Gastroesophageal sphincter (tissue), 4 donors: ENCODE measurements around the gene SLC25A13. TPM values are rescaled to one million over a fixed set of nuclear protein-coding genes. Genes with fewer than 3 reads are reported as not detected.

Experiments used
- ATAC-seq: fragments of 150-250 bp; one replicate; pipeline ENCODE4 v1.9.1; 2016; ENCODE audit warnings: mild to moderate bottlenecking, moderate library complexity
- H3K27ac ChIP-seq, 4 donors: fragments of 200-600 bp; sonication (generic) in 3 of 4; 1 replicate in 3 of 4; 2 replicates in 1 of 4; pipeline ENCODE4 v1.5.1; 2016 to 2019
- H3K27me3 ChIP-seq: fragments of 200-600 bp; sonication (generic); one replicate; pipeline ENCODE4 v1.5.1; 2019
- H3K36me3 ChIP-seq, 2 donors: fragments of 200-600 bp; sonication (generic); one replicate each; pipeline ENCODE4 v1.5.1; 2019; ENCODE audit warnings: control low read depth in 1 of 2
- H3K4me1 ChIP-seq, 3 donors: fragments of 200-600 bp; sonication (generic); 1 replicate in 2 of 3; 2 replicates in 1 of 3; pipeline ENCODE4 v1.5.1; 2016 to 2019; ENCODE audit warnings: control low read depth in 2 of 3
- H3K4me3 ChIP-seq, 2 donors: fragments of 200-600 bp; sonication (generic); one replicate each; pipeline ENCODE4 v1.5.1; 2019; ENCODE audit warnings: mild to moderate bottlenecking in 1 of 2, moderate library complexity in 1 of 2
- H3K9me3 ChIP-seq, 3 donors: fragments of 200-600 bp; sonication (generic); one replicate each; pipeline ENCODE4 v1.5.1; 2017 to 2019; ENCODE audit warnings: control low read depth in 2 of 3
- CTCF ChIP-seq, 4 experiments: fragments of 200-600 bp in 2 of 4; fragments of 450-650 bp in 2 of 4; sonication (generic) in 1 of 4; IDR thresholded peaks; one replicate each; pipeline ENCODE4 v1.5.1; 2017 to 2019; ENCODE audit warnings: antibody characterized with exemption in 4 of 4, mild to moderate bottlenecking in 2 of 4, moderate library complexity in 2 of 4
- EP300 ChIP-seq: sonication (generic); formaldehyde crosslinking; IDR thresholded peaks from one replicate; pipeline ENCODE4 v1.6.1; 2017; ENCODE audit warnings: antibody characterized with exemption, mild to moderate bottlenecking
- POLR2A ChIP-seq, 2 donors: fragments of 450-650 bp; IDR thresholded peaks; one replicate each; pipeline ENCODE4 v1.6.1; 2017; ENCODE audit warnings: antibody characterized with exemption in 2 of 2, mild to moderate bottlenecking in 2 of 2, moderate library complexity in 1 of 2
- POLR2AphosphoS5 ChIP-seq: sonication (generic); formaldehyde crosslinking; IDR thresholded peaks from one replicate; pipeline ENCODE4 v1.6.1; 2017; ENCODE audit warnings: antibody characterized with exemption
- WGBS, 2 donors: methylation state at CpG; one replicate each; pipeline ENCODE4 v1.1.5; 2018; ENCODE audit warnings: low coverage in 1 of 2; 5-methylcytosine and 5-hydroxymethylcytosine counted together
- total RNA-seq, 4 donors: library from RNA; depleted of rRNA; stranded (reverse); fragments of >200 nt; gene quantifications; one replicate each; pipeline ENCODE4 v1.1.0, GENCODE V29; 2016

Gene SLC25A13
- total RNA-seq, 4 donors from 2014 or later = 19.0 to 42.0 (median 28.0) TPM

- ATAC-seq = no peak
- Histone ChIP-seq H3K4me1 (no peaks in the 10 kb centered on the region), H3K27me3 (no peaks in the 10 kb centered on the region), H3K4me3 (no peak overlapping the region), H3K36me3 (peaks cover 6 to 83% of the 10 kb centered on the region in 2 donors), H3K9me3 (no peaks in the 10 kb centered on the region), H3K27ac (no peak overlapping the region)
- no peak for TF ChIP-seq EP300
- TF ChIP-seq CTCF (IDR thresholded peaks at IDR 0.05) = no peak
- no peak for TF ChIP-seq POLR2AphosphoS5
- TF ChIP-seq POLR2A (IDR thresholded peaks at IDR 0.05) = no peak
Measured at GRCh38 chr7:96179837-96180236, 142.1 kb downstream of the SLC25A13 start.

- peaks cover 4 to 78% of the 10 kb centered on the region in 2 donors for H3K36me3 ChIP-seq
- 78 to 80% methylated on average over 3 of the region's 3 CpGs for WGBS, 2 donors
- H3K27me3 ChIP-seq = no peaks in the 10 kb centered on the region
- TF ChIP-seq POLR2AphosphoS5 = no peak
- no peak for TF ChIP-seq POLR2A (IDR thresholded peaks at IDR 0.05)
- no peak for TF ChIP-seq EP300
- TF ChIP-seq CTCF (IDR thresholded peaks at IDR 0.05) = no peak
- H3K27ac ChIP-seq = no peak overlapping the region
- ATAC-seq = no peak
- no peaks in the 10 kb centered on the region for H3K4me1 ChIP-seq
- no peaks in the 10 kb centered on the region for H3K9me3 ChIP-seq
- H3K4me3 ChIP-seq = no peak overlapping the region
Measured at GRCh38 chr7:96179341-96179740, 142.6 kb downstream of the SLC25A13 start.

- H3K4me3 ChIP-seq = no peak overlapping the region
- no peak overlapping the region for H3K27ac ChIP-seq
Measured at GRCh38 chr7:96178581-96178980, 143.3 kb downstream of the SLC25A13 start.

GRCh38 chr7:96177353-96177752, 144.5 kb downstream of the SLC25A13 start:
- TF ChIP-seq POLR2A (IDR thresholded peaks at IDR 0.05) (no peak), POLR2AphosphoS5 (no peak), EP300 (no peak), CTCF (IDR thresholded peaks at IDR 0.05) (no peak)
- Histone ChIP-seq H3K4me1 (no peaks in the 10 kb centered on the region), H3K4me3 (no peak overlapping the region), H3K27ac (no peak overlapping the region), H3K36me3 (peaks cover 0 to 76% of the 10 kb centered on the region in 2 donors), H3K9me3 (no peaks in the 10 kb centered on the region), H3K27me3 (no peaks in the 10 kb centered on the region)
- ATAC-seq = no peak
- 85 to 95% methylated on average over 3 of the region's 3 CpGs for WGBS, 2 donors

More at GRCh38 chr7:96178581-96178980, 143.3 kb downstream of the SLC25A13 start:
- no peaks in the 10 kb centered on the region for H3K27me3 ChIP-seq
- 77 to 88% methylated on average over 1 to 2 of the region's 2 CpGs for WGBS, 2 donors
- TF ChIP-seq POLR2A (IDR thresholded peaks at IDR 0.05) (no peak), POLR2AphosphoS5 (no peak), EP300 (no peak), CTCF (IDR thresholded peaks at IDR 0.05) (no peak)
- no peak for ATAC-seq
- no peaks in the 10 kb centered on the region for H3K9me3 ChIP-seq
- H3K4me1 ChIP-seq = no peaks in the 10 kb centered on the region
- H3K36me3 ChIP-seq = peaks cover 0 to 76% of the 10 kb centered on the region in 2 donors

GRCh38 chr7:96174812-96175211, 147.1 kb downstream of the SLC25A13 start:
- no peaks in the 10 kb centered on the region for H3K9me3 ChIP-seq
- H3K27ac ChIP-seq = no peak overlapping the region
- 75 to 83% methylated on average over 3 to 4 of the region's 4 CpGs for WGBS, 2 donors
- H3K27me3 ChIP-seq = no peaks in the 10 kb centered on the region
- no peak overlapping the region for H3K4me3 ChIP-seq
- peaks cover 0 to 71% of the 10 kb centered on the region in 2 donors for H3K36me3 ChIP-seq
- ATAC-seq = no peak
- no peaks in the 10 kb centered on the region for H3K4me1 ChIP-seq
- no peak for TF ChIP-seq POLR2A (IDR thresholded peaks at IDR 0.05)
- no peak for TF ChIP-seq EP300
- TF ChIP-seq CTCF (IDR thresholded peaks at IDR 0.05) = no peak
- TF ChIP-seq POLR2AphosphoS5 = no peak
